Fibroblast of villous mesenchyme (primary cell): Measurements from ENCODE around the gene TWIST2. TPM values are rescaled to one million over a fixed set of nuclear protein-coding genes. Genes with fewer than 3 reads are reported as not detected.

ENCODE experiments used
- DNase-seq: peaks from one replicate; pipeline ENCODE4 v3.0.0-alpha.2; 2010; ENCODE audit warnings: low read depth
- H3K4me3 ChIP-seq: 2 replicates; pipeline ENCODE4 v1.5.1; 2011; ENCODE audit warnings: low read depth, mild to moderate bottlenecking, low read length
- CTCF ChIP-seq: IDR thresholded peaks from 2 replicates; pipeline ENCODE4 v1.5.1; 2012; ENCODE audit warnings: low read depth, mild to moderate bottlenecking, low read length; ENCODE audit not compliant: insufficient read depth
- total RNA-seq: library from RNA; depleted of rRNA; stranded (reverse); fragments of >200 nt; gene quantifications from 2 replicates; pipeline ENCODE4 v1.2.3, GENCODE V29; 2012

The TWIST2 gene
- total RNA-seq, 1 donor = 58.7 TPM

- no peak for DNase-seq
- H3K4me3 ChIP-seq = no peak overlapping the region
- TF ChIP-seq CTCF = no peak
Measured at GRCh38 chr2:238926761-238927611, 79.1 kb downstream of the TWIST2 start.

DNA sequence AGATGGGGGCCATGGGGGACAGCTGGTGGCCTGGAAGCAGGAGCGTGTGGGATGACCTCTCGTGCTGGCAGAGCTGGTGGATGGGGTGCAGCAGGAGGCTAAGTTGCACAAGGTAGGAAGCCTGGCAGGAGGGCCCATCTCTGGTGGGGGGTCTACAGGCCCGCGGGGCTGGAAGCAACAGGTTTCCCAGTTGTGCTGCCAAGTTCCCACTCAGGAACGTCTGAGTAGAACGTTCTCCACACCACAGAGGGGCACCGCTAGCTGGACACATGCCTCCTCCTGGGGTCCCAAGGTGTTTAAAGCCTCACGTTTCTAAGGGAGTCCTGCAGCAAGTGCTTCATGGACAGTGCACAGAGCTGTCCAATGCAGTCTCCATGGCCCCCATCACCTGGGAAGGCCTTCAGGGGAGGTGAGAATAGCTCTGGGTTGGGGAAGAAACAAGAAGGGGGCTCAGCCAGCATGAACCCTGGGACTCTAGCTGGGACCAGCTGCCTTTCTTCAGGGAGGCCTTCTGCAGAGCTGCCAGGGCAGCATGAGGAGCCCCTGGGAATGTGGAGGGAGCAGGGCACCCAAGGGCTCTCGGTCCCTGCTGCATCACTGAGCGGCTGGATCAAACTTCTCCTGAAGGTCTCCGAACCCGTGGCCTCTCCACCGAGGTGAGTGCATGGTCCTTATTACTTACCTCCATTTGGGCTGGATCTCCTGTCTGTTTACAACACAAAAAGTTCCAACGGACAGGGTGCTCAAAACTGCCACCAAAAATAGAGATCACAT, 80.0 kb downstream of the TWIST2 start:
- H3K4me3 ChIP-seq = no peak overlapping the region
- no peak for DNase-seq
- no peak for TF ChIP-seq CTCF

DNA sequence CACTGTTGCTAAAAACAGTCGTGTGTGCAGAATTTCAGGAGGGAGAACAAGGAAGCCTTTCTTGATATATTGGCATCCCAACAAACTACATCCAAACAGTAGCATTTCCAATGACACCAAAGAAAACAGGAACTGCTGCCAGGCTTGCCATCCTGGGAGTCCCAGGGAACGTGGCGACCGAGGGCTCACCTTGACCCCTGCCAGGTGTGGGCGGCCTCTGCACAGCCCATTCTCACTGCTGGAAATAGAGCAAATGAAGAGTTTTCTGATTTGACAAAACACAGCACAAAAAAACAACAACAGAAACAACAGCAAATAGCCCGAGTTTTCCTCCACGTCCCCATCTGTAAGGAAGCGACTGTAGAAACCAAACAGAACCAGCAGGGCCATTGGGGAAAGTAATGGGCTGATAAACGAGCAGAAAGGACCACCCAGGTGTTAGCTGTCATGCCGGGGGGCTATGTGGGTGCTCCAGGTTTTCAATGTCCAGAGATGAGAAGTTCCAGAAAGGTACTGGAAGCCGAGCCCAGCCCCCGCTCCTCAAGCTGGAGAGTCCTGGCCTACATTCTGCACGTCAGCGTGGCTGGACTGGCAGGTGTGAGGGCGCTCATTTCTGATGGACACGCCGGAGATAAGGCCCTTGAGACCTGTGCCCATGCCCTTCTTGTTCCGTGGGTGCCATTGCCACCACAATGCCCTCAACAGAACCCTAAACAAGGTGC, 80.8 kb downstream of the TWIST2 start:
- TF ChIP-seq CTCF = no peak
- no peak overlapping the region for H3K4me3 ChIP-seq
- no peak for DNase-seq

GRCh38 chr2:238929242-238930081, 81.6 kb downstream of the TWIST2 start:
- H3K4me3 ChIP-seq = no peak overlapping the region
- peak; percentile 57 for DNase-seq
- no peak for TF ChIP-seq CTCF

DNA sequence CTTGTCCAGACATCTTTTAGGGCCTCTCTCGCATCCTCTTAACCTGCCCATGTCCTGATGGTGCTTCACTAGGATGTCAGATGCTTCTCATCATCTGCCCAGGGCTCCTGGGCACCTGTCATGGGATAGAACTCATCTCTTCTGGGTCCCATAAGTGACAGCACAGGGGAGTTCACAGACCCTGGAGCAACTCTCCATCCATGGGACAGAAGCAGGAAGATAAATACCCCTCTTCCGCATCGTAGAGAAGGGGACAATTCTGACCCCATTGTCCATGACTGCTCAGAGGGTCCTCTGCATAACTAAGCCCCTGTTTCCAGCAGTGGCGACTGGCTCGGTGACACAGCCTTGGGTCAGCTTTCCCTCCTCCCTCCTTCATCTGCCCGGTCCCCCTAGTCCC, 82.3 kb downstream of the TWIST2 start:
- TF ChIP-seq CTCF = no peak
- H3K4me3 ChIP-seq = no peak overlapping the region
- DNase-seq = no peak
